ENCODE measurements around the gene SHPK. TPM values are rescaled to one million over a fixed set of nuclear protein-coding genes. Genes with fewer than 3 reads are reported as not detected.

SHPK gene
- total RNA-seq, 1 donor from 2014 or later: 9.0 TPM

DNA sequence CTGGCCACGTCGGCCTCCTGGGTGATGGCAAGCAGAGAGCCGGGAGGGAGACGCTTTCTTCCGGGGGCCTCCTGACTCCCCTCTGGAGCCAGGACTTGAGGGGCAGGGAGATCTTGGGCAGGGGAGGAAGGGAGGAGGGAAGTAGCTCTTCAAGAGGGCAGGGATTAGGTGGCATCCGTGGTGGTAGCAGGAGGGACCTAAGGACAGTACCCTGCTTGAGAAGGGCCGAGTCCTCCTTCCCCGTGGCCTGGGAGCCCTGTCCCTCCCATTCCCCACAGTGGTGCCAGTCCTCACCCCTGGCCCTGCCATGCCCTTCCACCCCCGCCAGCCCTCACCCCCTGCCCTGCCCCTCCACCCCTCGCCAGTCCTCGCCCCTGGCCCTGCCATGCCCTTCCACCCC lies 19.7 kb upstream of the SHPK start:
- no peaks in the 10 kb centered on the region for H3K27me3 ChIP-seq (ENCODE audit: control insufficient read depth, insufficient read depth, low read length)
- TF ChIP-seq, protein P1, sequence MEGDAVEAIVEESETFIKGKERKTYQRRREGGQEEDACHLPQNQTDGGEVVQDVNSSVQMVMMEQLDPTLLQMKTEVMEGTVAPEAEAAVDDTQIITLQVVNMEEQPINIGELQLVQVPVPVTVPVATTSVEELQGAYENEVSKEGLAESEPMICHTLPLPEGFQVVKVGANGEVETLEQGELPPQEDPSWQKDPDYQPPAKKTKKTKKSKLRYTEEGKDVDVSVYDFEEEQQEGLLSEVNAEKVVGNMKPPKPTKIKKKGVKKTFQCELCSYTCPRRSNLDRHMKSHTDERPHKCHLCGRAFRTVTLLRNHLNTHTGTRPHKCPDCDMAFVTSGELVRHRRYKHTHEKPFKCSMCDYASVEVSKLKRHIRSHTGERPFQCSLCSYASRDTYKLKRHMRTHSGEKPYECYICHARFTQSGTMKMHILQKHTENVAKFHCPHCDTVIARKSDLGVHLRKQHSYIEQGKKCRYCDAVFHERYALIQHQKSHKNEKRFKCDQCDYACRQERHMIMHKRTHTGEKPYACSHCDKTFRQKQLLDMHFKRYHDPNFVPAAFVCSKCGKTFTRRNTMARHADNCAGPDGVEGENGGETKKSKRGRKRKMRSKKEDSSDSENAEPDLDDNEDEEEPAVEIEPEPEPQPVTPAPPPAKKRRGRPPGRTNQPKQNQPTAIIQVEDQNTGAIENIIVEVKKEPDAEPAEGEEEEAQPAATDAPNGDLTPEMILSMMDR (IDR thresholded peaks at IDR 0.05; ENCODE audit: insufficient read depth, low read length, severe bottlenecking): no peak
- FAIRE-seq: no peak
- no peaks in the 10 kb centered on the region for H3K36me3 ChIP-seq (ENCODE audit: control insufficient read depth, insufficient read depth, low read length)
- DNase-seq (ENCODE audit: low read depth): no peak
- no peak overlapping the region for H3K4me3 ChIP-seq (ENCODE audit: low read depth, low read length)

DNA sequence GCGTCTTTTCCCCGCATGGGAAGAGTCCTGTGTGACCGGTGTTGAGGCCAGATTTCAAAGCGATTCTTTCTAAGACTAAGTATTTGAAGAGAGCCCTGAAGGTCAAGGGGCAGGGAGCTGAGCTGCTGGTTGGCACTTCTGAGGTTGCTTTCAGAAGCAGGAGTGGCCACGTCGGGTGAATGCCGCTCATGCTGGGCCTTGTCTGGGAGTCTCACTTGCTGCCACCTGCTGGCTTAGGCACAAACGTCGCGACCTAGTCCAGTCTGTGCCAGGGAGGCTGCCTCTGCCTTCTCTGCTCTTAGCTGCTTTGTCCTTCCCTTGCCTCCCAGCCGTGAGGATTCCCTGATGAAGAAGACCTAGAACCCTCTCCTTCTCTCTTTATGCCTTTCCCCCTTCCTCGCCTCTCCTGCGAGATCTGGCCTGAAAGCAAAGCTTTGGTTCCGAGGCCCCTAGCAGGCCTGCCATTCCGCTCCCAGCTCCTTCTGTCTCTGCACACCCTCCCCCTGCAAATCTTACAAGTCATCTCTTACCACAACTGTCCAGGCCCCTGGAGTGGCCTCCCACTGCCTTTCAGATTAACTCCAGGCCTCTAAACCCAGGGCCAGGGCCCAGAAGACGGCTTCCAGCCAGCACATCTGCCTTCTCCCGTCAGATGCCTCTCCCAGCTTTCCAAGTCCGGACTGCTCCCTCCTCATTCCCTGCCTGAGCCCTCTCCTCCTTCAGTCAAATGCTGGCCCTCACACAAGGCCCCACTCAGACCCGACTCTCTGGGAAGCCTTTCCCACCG lies 11.9 kb upstream of the SHPK start:
- DNase-seq (ENCODE audit: low read depth) (peak; percentile 46), FAIRE-seq (peak; percentile 87)
- Histone ChIP-seq H3K4me3 (ENCODE audit: low read depth, low read length) (no peak overlapping the region), H3K27me3 (ENCODE audit: control insufficient read depth, insufficient read depth, low read length) (no peaks in the 10 kb centered on the region), H3K36me3 (ENCODE audit: control insufficient read depth, insufficient read depth, low read length) (peaks cover 12% of the 10 kb centered on the region)
- TF ChIP-seq, protein P1 (IDR thresholded peaks at IDR 0.05; ENCODE audit: insufficient read depth, low read length, severe bottlenecking): peak; percentile 87

DNA sequence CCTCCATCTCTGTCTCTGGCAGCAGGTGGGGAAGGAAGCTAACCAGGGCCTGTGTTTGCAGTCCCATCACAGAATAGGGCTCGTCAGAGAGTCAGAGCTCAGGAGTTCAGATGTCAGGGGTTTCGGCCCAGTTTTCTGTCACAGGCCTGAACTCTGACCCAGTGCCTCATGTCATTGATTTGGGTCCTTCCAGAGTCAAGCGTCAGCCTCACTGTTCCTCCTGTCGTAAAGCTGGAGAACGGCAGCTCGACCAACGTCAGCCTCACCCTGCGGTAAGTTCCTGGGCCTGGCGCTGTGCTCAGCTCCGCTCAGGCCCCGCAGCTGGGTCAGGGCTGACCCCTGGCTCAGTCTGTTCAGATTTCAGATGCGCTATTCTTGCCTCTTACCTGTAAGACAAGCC lies 11.2 kb upstream of the SHPK start:
- Histone ChIP-seq H3K4me3 (ENCODE audit: low read depth, low read length) (no peak overlapping the region), H3K27me3 (ENCODE audit: control insufficient read depth, insufficient read depth, low read length) (no peaks in the 10 kb centered on the region), H3K36me3 (ENCODE audit: control insufficient read depth, insufficient read depth, low read length) (peaks cover 13% of the 10 kb centered on the region)
- FAIRE-seq (no peak), DNase-seq (ENCODE audit: low read depth) (no peak)
- TF ChIP-seq, protein P1 (IDR thresholded peaks at IDR 0.05; ENCODE audit: insufficient read depth, low read length, severe bottlenecking): no peak

DNA sequence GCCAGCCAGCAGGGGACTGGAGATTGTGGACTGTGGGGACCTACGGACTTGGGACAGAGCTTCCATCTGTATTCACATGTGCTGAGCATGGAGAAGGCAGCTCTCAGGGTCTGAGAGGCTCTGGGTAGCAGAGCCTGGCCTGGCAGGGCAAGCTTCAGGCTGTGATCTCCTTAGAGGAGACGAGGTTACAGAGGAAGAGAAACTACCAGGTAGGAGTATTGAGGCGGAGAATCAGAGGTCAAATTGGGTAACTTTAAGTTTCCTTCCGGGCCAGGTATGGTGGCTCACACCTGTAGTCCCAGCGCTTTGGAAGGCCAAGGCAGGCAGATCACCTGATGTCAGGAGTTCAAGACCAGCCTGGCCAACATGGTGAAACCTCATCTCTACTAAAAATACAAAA lies 9.3 kb upstream of the SHPK start:
- TF ChIP-seq, protein P1 (IDR thresholded peaks at IDR 0.05; ENCODE audit: insufficient read depth, low read length, severe bottlenecking): no peak
- Histone ChIP-seq H3K36me3 (ENCODE audit: control insufficient read depth, insufficient read depth, low read length) (peaks cover 15% of the 10 kb centered on the region), H3K27me3 (ENCODE audit: control insufficient read depth, insufficient read depth, low read length) (no peaks in the 10 kb centered on the region), H3K4me3 (ENCODE audit: low read depth, low read length) (no peak overlapping the region)
- FAIRE-seq: peak; percentile 50
- no peak for DNase-seq (ENCODE audit: low read depth)

DNA sequence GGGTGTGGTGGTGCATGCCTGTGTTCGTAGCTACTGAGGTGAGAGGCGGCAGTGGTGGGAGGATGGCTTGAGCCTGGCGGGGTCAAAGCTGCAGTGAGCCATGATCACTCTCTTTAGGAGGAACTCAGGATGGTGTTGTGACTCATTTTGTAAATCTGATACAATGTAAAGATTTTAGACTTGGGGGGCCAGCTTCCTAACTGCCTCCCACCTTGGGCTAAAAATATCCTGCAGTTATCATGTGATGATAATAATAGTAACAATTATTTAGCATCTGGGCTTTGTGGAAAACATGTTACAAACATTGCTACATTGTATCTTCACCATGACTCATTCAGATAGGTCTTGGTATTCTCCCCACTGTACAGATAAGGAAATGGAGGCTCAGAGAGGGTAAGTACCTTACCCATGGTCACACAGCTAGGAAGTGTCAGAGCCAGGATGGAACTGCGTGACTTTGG lies 7.9 kb upstream of the SHPK start:
- Histone ChIP-seq H3K27me3 (ENCODE audit: control insufficient read depth, insufficient read depth, low read length) (no peaks in the 10 kb centered on the region), H3K4me3 (ENCODE audit: low read depth, low read length) (no peak overlapping the region), H3K36me3 (ENCODE audit: control insufficient read depth, insufficient read depth, low read length) (peaks cover 12% of the 10 kb centered on the region)
- FAIRE-seq: no peak
- no peak for DNase-seq (ENCODE audit: low read depth)
- TF ChIP-seq, protein P1 (IDR thresholded peaks at IDR 0.05; ENCODE audit: insufficient read depth, low read length, severe bottlenecking): no peak
